HCT116 (cell line): ENCODE measurements around the gene POLE. TPM values are rescaled to one million over a fixed set of nuclear protein-coding genes. Genes with fewer than 3 reads are reported as not detected.

Source experiments
- ATAC-seq: fragments of 200-7000 bp; cut with Tn5 transposase; 2 replicates; pipeline ENCODE4 v1.9.1; 2020; ENCODE audit warnings: mild to moderate bottlenecking, moderate library complexity
- BruUV-seq: library from RNA; stranded (reverse); fragments of 400-500 nt; replicated peaks from 2 replicates; lab custom pipeline; 2021; lab: Mats Ljungman, UMichigan
- CTCF ChIA-PET: fragments of 300-600 bp; sonication (Branson Sonifier 250); formaldehyde crosslinking; loops from one replicate; lab custom pipeline; 2021; ENCODE audit warnings: antibody characterized with exemption; lab: Charles Lee
- POLR2A ChIA-PET: fragments of 300-600, 350-600 bp; sonication (Branson Sonifier 250); formaldehyde crosslinking; loops from one replicate; lab custom pipeline; 2021; ENCODE audit warnings: antibody characterized with exemption; lab: Charles Lee
- RAD21 ChIA-PET, 2 experiments: fragments of 300-600 bp; sonication (Branson Sonifier 250); formaldehyde crosslinking; loops; one replicate each; lab custom pipeline; 2023; ENCODE audit warnings: low total read pairs in 2 of 2; ENCODE audit not compliant: uncharacterized antibody in 2 of 2, unreplicated experiment in 2 of 2, low non-redundant PET in 1 of 2; lab: Charles Lee
- DNase-seq: peaks from one replicate; pipeline ENCODE4 v3.0.0-alpha.2; 2010; ENCODE audit warnings: low read depth, low spot score
- H2AFZ ChIP-seq: fragments of 200-600 bp; shearing (Covaris generic), sonication (generic); 2 replicates; pipeline ENCODE4 v1.6.1; 2017; ENCODE audit warnings: low read depth, mixed run types, mixed read lengths, antibody characterized with exemption, low read length; ENCODE audit not compliant: poor library complexity, severe bottlenecking
- H3K27ac ChIP-seq: 2 replicates; pipeline ENCODE4 v1.5.1; 2012; ENCODE audit warnings: low read depth, low read length
- H3K27me3 ChIP-seq: fragments of 200-600 bp; sonication (generic); 2 replicates; pipeline ENCODE4 v1.6.1; 2016; ENCODE audit warnings: mixed run types, low read length, mixed read lengths; ENCODE audit not compliant: insufficient read depth
- H3K36me3 ChIP-seq, 2 experiments: fragments of 200-500 bp in 1 of 2; fragments of 200-600 bp in 1 of 2; sonication (Bioruptor generic) in 1 of 2; sonication (generic) in 1 of 2; 2 replicates each; pipeline versions ENCODE4 v1.5.1 to v1.6.1; 2014 to 2016; ENCODE audit warnings: low read length in 2 of 2, inconsistent platforms in 1 of 2, mixed read lengths in 1 of 2, mixed run types in 1 of 2; ENCODE audit not compliant: insufficient read depth in 2 of 2, control insufficient read depth in 1 of 2
- H3K4me1 ChIP-seq, 2 experiments: fragments of 200-600 bp in 1 of 2; sonication (generic) in 1 of 2; 2 replicates each; pipeline versions ENCODE4 v1.5.1 to v1.6.1; 2012 to 2017; ENCODE audit warnings: low read length in 2 of 2, inconsistent platforms in 1 of 2, mild to moderate bottlenecking in 1 of 2, mixed read lengths in 1 of 2, mixed run types in 1 of 2, moderate library complexity in 1 of 2; ENCODE audit not compliant: insufficient read depth in 2 of 2, control insufficient read depth in 1 of 2
- H3K4me2 ChIP-seq: fragments of 200-600 bp; sonication (generic); 2 replicates; pipeline ENCODE4 v1.6.1; 2017; ENCODE audit warnings: mixed run types, low read length, mixed read lengths
- H3K4me3 ChIP-seq, 2 experiments: fragments of 200-600 bp in 1 of 2; sonication (generic) in 1 of 2; replicated peaks in 1 of 2; 2 replicates each; pipeline ENCODE4 v1.5.1; 2011 to 2016; ENCODE audit warnings: low read length in 2 of 2, control low read depth in 1 of 2, low read depth in 1 of 2, mild to moderate bottlenecking in 1 of 2, mixed read lengths in 1 of 2, mixed run types in 1 of 2
- H3K79me2 ChIP-seq: fragments of 200-600 bp; sonication (generic); 2 replicates; pipeline ENCODE4 v1.6.1; 2017; ENCODE audit warnings: mild to moderate bottlenecking, mixed run types, low read length, moderate library complexity, mixed read lengths; ENCODE audit not compliant: insufficient read depth
- H3K9ac ChIP-seq: fragments of 200-600 bp; sonication (generic); 2 replicates; pipeline ENCODE4 v1.6.1; 2016; ENCODE audit warnings: low read length, mixed read lengths
- H3K9me2 ChIP-seq: fragments of 200-600 bp; sonication (generic), shearing (Covaris generic); 2 replicates; pipeline ENCODE4 v1.6.1; 2017; ENCODE audit warnings: mixed run types, mild to moderate bottlenecking, moderate library complexity; ENCODE audit not compliant: insufficient read depth
- H3K9me3 ChIP-seq, 2 experiments: fragments of 200-500 bp in 1 of 2; fragments of 200-600 bp in 1 of 2; sonication (Bioruptor generic) in 1 of 2; sonication (generic) in 1 of 2; 2 replicates each; pipeline ENCODE4 v1.6.1; 2014 to 2017; ENCODE audit warnings: low read length in 2 of 2, mixed read lengths in 2 of 2, inconsistent platforms in 1 of 2, low read depth in 1 of 2, mild to moderate bottlenecking in 1 of 2, mixed run types in 1 of 2, moderate library complexity in 1 of 2; ENCODE audit not compliant: control insufficient read depth in 1 of 2, insufficient read depth in 1 of 2
- H4K20me1 ChIP-seq: fragments of 200-600 bp; sonication (generic), shearing (Covaris generic); 2 replicates; pipeline ENCODE4 v1.6.1; 2017; ENCODE audit warnings: mixed run types, mild to moderate bottlenecking, moderate library complexity; ENCODE audit not compliant: insufficient read depth
- ATF3 ChIP-seq: IDR thresholded peaks from 2 replicates; pipeline ENCODE4 v1.6.1; 2012
- CBX3 ChIP-seq: IDR thresholded peaks from 2 replicates; pipeline ENCODE4 v1.6.1; 2012; ENCODE audit warnings: low read depth
- EGR1 ChIP-seq: IDR thresholded peaks from 2 replicates; pipeline ENCODE4 v1.6.1; 2012; ENCODE audit warnings: low read depth
- ELF1 ChIP-seq: IDR thresholded peaks from 2 replicates; pipeline ENCODE4 v1.6.1; 2012; ENCODE audit warnings: low read depth, borderline replicate concordance
- EZH2 ChIP-seq: fragments of 200-600 bp; sonication (generic); IDR thresholded peaks from 2 replicates; pipeline ENCODE4 v1.6.1; 2017; ENCODE audit warnings: antibody characterized with exemption, mixed run types
- FOSL1 ChIP-seq: IDR thresholded peaks from 2 replicates; pipeline ENCODE4 v1.6.1; 2012; ENCODE audit warnings: low read depth
- MAX ChIP-seq: IDR thresholded peaks from 2 replicates; pipeline ENCODE4 v1.6.1; 2012
- POLR2AphosphoS5 ChIP-seq: IDR thresholded peaks from 2 replicates; pipeline ENCODE4 v1.6.1; 2011; ENCODE audit warnings: mild to moderate bottlenecking, low read depth, low read length, moderate library complexity
- RAD21 ChIP-seq: IDR thresholded peaks from 2 replicates; pipeline ENCODE4 v1.6.1; 2012; ENCODE audit warnings: low read depth, mild to moderate bottlenecking
- REST ChIP-seq: IDR thresholded peaks from 2 replicates; pipeline ENCODE4 v1.6.1; 2012; ENCODE audit warnings: low read depth
- SIN3A ChIP-seq: IDR thresholded peaks from 2 replicates; pipeline ENCODE4 v1.6.1; 2012; ENCODE audit warnings: low read depth
- SP1 ChIP-seq: IDR thresholded peaks from 2 replicates; pipeline ENCODE4 v1.6.1; 2012; ENCODE audit warnings: low read depth
- SRF ChIP-seq: IDR thresholded peaks from 2 replicates; pipeline ENCODE4 v1.6.1; 2012; ENCODE audit warnings: low read depth
- TCF7L2 ChIP-seq: IDR thresholded peaks from 2 replicates; pipeline ENCODE4 v1.7.0; 2011; ENCODE audit warnings: borderline replicate concordance, inconsistent platforms; ENCODE audit not compliant: insufficient read depth, insufficient read length; ENCODE audit errors: extremely low read depth
- YY1 ChIP-seq: IDR thresholded peaks from 2 replicates; pipeline ENCODE4 v1.6.1; 2011; ENCODE audit warnings: low read length, low read depth, moderate library complexity, mild to moderate bottlenecking; ENCODE audit not compliant: insufficient replicate concordance; ENCODE audit errors: extremely low read depth
- ZFX ChIP-seq: fragments of 450-650 bp; IDR thresholded peaks from 2 replicates; pipeline ENCODE4 v1.6.1; 2017
- intact Hi-C: fragments of 100-400 bp; cut with micrococcal nuclease; formaldehyde crosslinking; loops from 2 replicates; pipeline ENCODE4 v1.10.0; 2022
- total RNA-seq: library from RNA; stranded (reverse); gene quantifications from one replicate; pipeline ENCODE4 v1.2.1, GENCODE V29; 2021; ENCODE audit not compliant: unreplicated experiment

POLE gene
- total RNA-seq, 1 experiment from 2014 or later = 128 TPM

GRCh38 chr12:132588319-132588718 lies 98.8 kb downstream of the POLE start:
- no peaks in the 10 kb centered on the region; the same call in 1 of the 2 replicates for H4K20me1 ChIP-seq
- peaks cover 0 to under 1% of the 10 kb centered on the region in 2 experiments; a peak in 1 of 4 replicates for H3K4me1 ChIP-seq
- ATAC-seq = 0 out of 2 replicates have a peak, but pooled peaks have one; percentile 18
- CTCF ChIA-PET = no interaction called here
- H3K9me2 ChIP-seq = no peaks in the 10 kb centered on the region
- no peaks in the 10 kb centered on the region for H3K27me3 ChIP-seq
- H3K79me2 ChIP-seq = no peaks in the 10 kb centered on the region
- H3K36me3 ChIP-seq = no peaks in the 10 kb centered on the region
- no peak overlapping the region for H3K27ac ChIP-seq
- no peak overlapping the region for H2AFZ ChIP-seq
- no peak overlapping the region for H3K9ac ChIP-seq
- no peak for DNase-seq
- no peak overlapping the region for H3K4me2 ChIP-seq
- no peaks in the 10 kb centered on the region for H3K9me3 ChIP-seq
- H3K4me3 ChIP-seq = no peak overlapping the region
- intact Hi-C loops = no loop called here
- RAD21 ChIA-PET = no interaction called here
- BruUV-seq = no TSS peak
- POLR2A ChIA-PET = no interaction called here
- TF ChIP-seq SIN3A (no peak), ELF1 (no peak), SP1 (no peak), EZH2 (no peak), POLR2AphosphoS5 (no peak), ATF3 (no peak), CBX3 (no peak), ZFX (no peak), TCF7L2 (no peak), YY1 (no peak)

GRCh38 chr12:132587781-132588180 lies 99.4 kb downstream of the POLE start:
- ChIA-PET CTCF (no interaction called here), RAD21 (no interaction called here), POLR2A (no interaction called here)
- H3K27me3 ChIP-seq = no peaks in the 10 kb centered on the region
- no peak for ATAC-seq
- no peak overlapping the region for H3K4me3 ChIP-seq
- no peaks in the 10 kb centered on the region for H3K36me3 ChIP-seq
- no peak overlapping the region for H3K27ac ChIP-seq
- H3K4me2 ChIP-seq = no peak overlapping the region
- H3K9me2 ChIP-seq = no peaks in the 10 kb centered on the region
- no peaks in the 10 kb centered on the region for H3K4me1 ChIP-seq
- H3K9ac ChIP-seq = no peak overlapping the region
- H2AFZ ChIP-seq = no peak overlapping the region
- intact Hi-C loops = no loop called here
- BruUV-seq = no TSS peak
- H3K79me2 ChIP-seq = no peaks in the 10 kb centered on the region
- no peaks in the 10 kb centered on the region; the same call in 1 of the 2 replicates for H4K20me1 ChIP-seq
- DNase-seq = no peak
- no peaks in the 10 kb centered on the region for H3K9me3 ChIP-seq
- TF ChIP-seq CBX3 (no peak), ELF1 (no peak), SRF (no peak), RAD21 (no peak), YY1 (no peak), TCF7L2 (no peak), SIN3A (no peak), REST (no peak), EZH2 (no peak), EGR1 (no peak), MAX (no peak), FOSL1 (no peak), POLR2AphosphoS5 (no peak)
